K562 (cell line): Measurements from ENCODE around the gene CARD11. TPM values are rescaled to one million over a fixed set of nuclear protein-coding genes. Genes with fewer than 3 reads are reported as not detected.

Experiments used
- ATAC-seq: fragments of 200-7000 bp; cut with Tn5 transposase; 3 replicates; pipeline ENCODE4 v1.9.1; 2020; ENCODE audit warnings: moderate library complexity
- BruUV-seq: library from RNA; stranded (reverse); fragments of 400-500 nt; replicated peaks from 2 replicates; lab custom pipeline; 2021; lab: Mats Ljungman, UMichigan
- CTCF ChIA-PET: fragments of 300-600 bp; formaldehyde crosslinking; extraction: SDS; loops from one replicate; lab custom pipeline; 2021; ENCODE audit warnings: low intra/inter-chr PET ratio; lab: Yijun Ruan, JAX
- POLR2A ChIA-PET: fragments of 300-600, 350-650 bp; sonication (Branson Sonifier 250); formaldehyde crosslinking; extraction: SDS; loops from one replicate; lab custom pipeline; 2021; ENCODE audit warnings: antibody characterized with exemption, inconsistent platforms; lab: Yijun Ruan, JAX
- DNase-seq, 4 experiments: peaks; one replicate each; pipeline versions ENCODE4 v3.0.0 to v3.0.0-alpha.2; 2011 to 2018; ENCODE audit warnings: low spot score in 3 of 4, mixed read lengths in 3 of 4; ENCODE audit errors: extremely low read depth in 1 of 4
- FAIRE-seq: peaks from 2 replicates; lab custom pipeline; 2011; peaks lifted over from hg19 to GRCh38; lab: Jason Lieb, UNC
- H2AFZ ChIP-seq: 2 replicates; pipeline ENCODE4 v1.6.0; 2011; ENCODE audit warnings: low read depth, low read length, control low read depth, inconsistent platforms
- H3K27ac ChIP-seq: fragments of 200-600 bp; 3 replicates; pipeline ENCODE4 v1.8.0; 2011; ENCODE audit warnings: low read depth, mild to moderate bottlenecking, control low read depth, inconsistent platforms, low read length, moderate library complexity, mixed read lengths; ENCODE audit errors: extremely low read depth
- H3K27me3 ChIP-seq, 2 experiments: fragments of 300-600 bp in 1 of 2; 2 replicates in 1 of 2; 3 replicates in 1 of 2; pipeline versions ENCODE4 v1.6.0 to v1.8.0; 2011; ENCODE audit warnings: inconsistent platforms in 2 of 2, low read length in 2 of 2, mild to moderate bottlenecking in 1 of 2, mixed read lengths in 1 of 2, moderate library complexity in 1 of 2; ENCODE audit not compliant: control insufficient read depth in 2 of 2, insufficient read depth in 2 of 2
- H3K36me3 ChIP-seq: fragments of 300-600 bp; 3 replicates; pipeline ENCODE4 v1.8.0; 2011; ENCODE audit warnings: mild to moderate bottlenecking, low read length, inconsistent platforms; ENCODE audit not compliant: control insufficient read depth, insufficient read depth
- H3K4me1 ChIP-seq, 2 experiments: fragments of 200-600 bp in 1 of 2; replicated peaks in 1 of 2; 2 replicates in 1 of 2; 3 replicates in 1 of 2; pipeline versions ENCODE4 v1.5.1 to v1.8.0; 2011; ENCODE audit warnings: inconsistent platforms in 2 of 2, low read length in 2 of 2, mild to moderate bottlenecking in 1 of 2, mixed read lengths in 1 of 2, moderate library complexity in 1 of 2; ENCODE audit not compliant: control insufficient read depth in 2 of 2, insufficient read depth in 2 of 2
- H3K4me2 ChIP-seq: 2 replicates; pipeline ENCODE4 v1.6.1; 2011; ENCODE audit warnings: low read length, control low read depth, inconsistent platforms, mixed read lengths; ENCODE audit not compliant: insufficient read depth
- H3K4me3 ChIP-seq: fragments of 200-600 bp; sonication (generic), shearing (Covaris generic); 2 replicates; pipeline ENCODE4 v1.5.1; 2016; ENCODE audit warnings: control low read depth, inconsistent platforms
- H3K79me2 ChIP-seq: fragments of 200-600 bp; 3 replicates; pipeline ENCODE4 v1.8.0; 2011; ENCODE audit warnings: low read length, inconsistent platforms; ENCODE audit not compliant: control insufficient read depth, insufficient read depth
- H3K9ac ChIP-seq, 2 experiments: 2 replicates each; pipeline versions ENCODE4 v1.6.0 to v1.6.1; 2011; ENCODE audit warnings: low read depth in 2 of 2, low read length in 2 of 2, control low read depth in 1 of 2, inconsistent platforms in 1 of 2, mild to moderate bottlenecking in 1 of 2, mixed read lengths in 1 of 2; ENCODE audit not compliant: insufficient read depth in 1 of 2
- H3K9me1 ChIP-seq: one replicate; pipeline ENCODE4 v1.6.0; 2011; ENCODE audit warnings: inconsistent platforms, mild to moderate bottlenecking, low read length, moderate library complexity; ENCODE audit not compliant: control insufficient read depth, insufficient read depth
- H3K9me3 ChIP-seq: replicated peaks from 2 replicates; pipeline ENCODE4 v1.5.1; 2011; ENCODE audit warnings: low read depth, low read length, inconsistent platforms; ENCODE audit not compliant: control insufficient read depth, insufficient read depth
- H4K20me1 ChIP-seq: replicated peaks from 2 replicates; pipeline ENCODE4 v1.6.1; 2011; ENCODE audit warnings: low read length, inconsistent platforms, mixed read lengths; ENCODE audit not compliant: control insufficient read depth, insufficient read depth
- CBFA2T3 ChIP-seq: fragments of 450-650 bp; IDR thresholded peaks from 2 replicates; pipeline ENCODE4 v1.6.1; 2017
- ESRRA ChIP-seq: fragments of 450-650 bp; IDR thresholded peaks from 2 replicates; pipeline ENCODE4 v1.6.1; 2014; ENCODE audit warnings: low read depth, mild to moderate bottlenecking, moderate library complexity, borderline replicate concordance
- KLF16 ChIP-seq: IDR thresholded peaks from 2 replicates; pipeline ENCODE4 v1.6.1; 2016; ENCODE audit warnings: antibody characterized with exemption
- NCOR1 ChIP-seq: fragments of 450-650 bp; IDR thresholded peaks from 2 replicates; pipeline ENCODE4 v1.6.1; 2016; ENCODE audit warnings: mild to moderate bottlenecking, moderate library complexity
- PTTG1 ChIP-seq: fragments of 450-650 bp; IDR thresholded peaks from 2 replicates; pipeline ENCODE4 v1.6.1; 2016; ENCODE audit warnings: low read depth, mild to moderate bottlenecking, missing genetic modification characterization, missing compliant biosample characterization
- TARDBP ChIP-seq: fragments of 450-650 bp; IDR thresholded peaks from 2 replicates; pipeline ENCODE4 v1.6.1; 2016
- ZNF324 ChIP-seq: fragments of 250-450 bp; sonication (Bioruptor Pico); IDR thresholded peaks from 2 replicates; pipeline ENCODE4 v1.4.0; 2020; ENCODE audit warnings: mild to moderate bottlenecking
- WGBS: fragments of 100-300 bp; shearing (Covaris generic); methylation state at CpG from one replicate; pipeline ENCODE4 v1.1.6; 2016; ENCODE audit warnings: low coverage, mixed read lengths; ENCODE audit not compliant: insufficient coverage; ENCODE audit errors: missing lambda C conversion rate; 5-methylcytosine and 5-hydroxymethylcytosine counted together
- in situ Hi-C: fragments of 300-500 bp; cut with MboI; formaldehyde crosslinking; loops from 4 replicates; pipeline ENCODE4 v1.15.0; 2018; ENCODE audit warnings: inconsistent platforms, mixed read lengths
- intact Hi-C: fragments of 100-400 bp; cut with micrococcal nuclease; formaldehyde crosslinking; loops from 2 replicates; pipeline ENCODE4 v1.14.2; 2022
- polyA plus RNA-seq, 8 experiments: library from polyadenylated mRNA; depleted of rRNA in 4 of 8; stranded (reverse) in 5 of 8; unstranded in 3 of 8; fragments of >200 nt; fragmentation: Nextera tagmentation in 2 of 8; fragmentation: Illumina TruSeq in 1 of 8; extraction: Ambion mirVana in 2 of 8; extraction: Trizol in 1 of 8; gene quantifications; 2 replicates each; pipeline versions ENCODE4 v1.2.1 to v1.2.3, GENCODE V29; 2011 to 2014; ENCODE audit warnings: inconsistent platforms in 1 of 8, missing spikeins in 1 of 8
- total RNA-seq, 7 experiments: library from RNA; depleted of rRNA in 6 of 7; stranded (reverse); fragments of >200 nt in 6 of 7; fragmentation: Illumina TruSeq in 2 of 7; extraction: Trizol in 2 of 7; gene quantifications; 2 replicates each; pipeline versions ENCODE4 v1.2.1 to v1.2.3, GENCODE V29; 2011 to 2021; ENCODE audit warnings: low replicate concordance in 1 of 7
- TF ChIP-seq, protein P1 (sequence below): IDR thresholded peaks from 2 replicates; pipeline ENCODE4 v1.6.1; 2016; ENCODE audit warnings: missing genetic modification characterization, missing compliant biosample characterization

The CARD11 gene
- total and polyA plus RNA-seq, 9 of the 15 experiments (the other 6 are each of a cell fraction or from before 2014, with no cell fraction given): 0.07 to 12.8 (median 5.7) TPM

DNA sequence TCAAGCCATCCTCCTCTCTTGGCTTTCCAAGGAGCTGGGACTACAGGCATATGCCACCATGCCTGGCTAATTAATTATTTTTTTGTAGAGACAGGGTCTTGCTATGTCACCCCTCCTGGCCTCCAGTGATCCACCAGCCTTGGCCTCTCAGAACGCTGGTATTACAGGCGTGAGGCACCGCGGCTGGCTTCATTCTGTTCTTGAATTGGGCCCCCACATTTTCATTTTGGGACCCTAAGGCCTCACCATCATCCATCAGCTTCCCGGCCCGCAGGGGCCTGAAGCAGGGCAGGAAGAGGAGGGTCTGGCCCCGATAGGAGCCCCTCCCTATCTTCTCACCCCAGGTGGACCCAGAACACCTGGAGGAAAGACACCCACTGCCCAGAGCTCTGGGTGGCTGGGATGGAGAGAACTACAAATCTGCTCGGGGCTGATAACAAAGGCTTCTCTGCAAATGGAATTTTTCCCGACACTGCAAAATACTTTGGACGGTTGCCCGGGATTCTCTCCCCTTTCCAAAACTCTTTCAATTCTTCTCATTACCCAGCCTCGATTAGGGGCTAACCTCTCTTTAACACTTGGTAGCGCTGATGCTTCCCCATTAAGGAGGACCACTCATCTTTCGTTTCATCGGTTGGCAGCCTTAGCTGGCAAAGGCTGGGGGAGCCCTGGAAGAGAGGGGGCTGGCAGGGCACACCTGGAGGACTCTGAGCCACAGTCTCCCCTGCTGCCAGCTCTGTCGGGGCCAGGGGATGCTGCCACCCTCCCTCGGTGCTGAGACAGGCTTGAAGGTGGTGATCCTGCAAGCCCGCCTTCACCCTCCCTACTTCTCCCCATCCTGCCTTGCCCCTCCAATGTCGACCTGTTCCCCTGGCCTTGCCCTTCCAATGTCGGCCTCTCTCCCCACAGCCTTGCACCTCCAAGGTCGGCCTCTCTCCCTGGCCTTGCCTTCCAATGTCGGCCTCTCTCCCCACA, 118.5 kb downstream of the CARD11 start (continued):
- TF ChIP-seq, protein P1, sequence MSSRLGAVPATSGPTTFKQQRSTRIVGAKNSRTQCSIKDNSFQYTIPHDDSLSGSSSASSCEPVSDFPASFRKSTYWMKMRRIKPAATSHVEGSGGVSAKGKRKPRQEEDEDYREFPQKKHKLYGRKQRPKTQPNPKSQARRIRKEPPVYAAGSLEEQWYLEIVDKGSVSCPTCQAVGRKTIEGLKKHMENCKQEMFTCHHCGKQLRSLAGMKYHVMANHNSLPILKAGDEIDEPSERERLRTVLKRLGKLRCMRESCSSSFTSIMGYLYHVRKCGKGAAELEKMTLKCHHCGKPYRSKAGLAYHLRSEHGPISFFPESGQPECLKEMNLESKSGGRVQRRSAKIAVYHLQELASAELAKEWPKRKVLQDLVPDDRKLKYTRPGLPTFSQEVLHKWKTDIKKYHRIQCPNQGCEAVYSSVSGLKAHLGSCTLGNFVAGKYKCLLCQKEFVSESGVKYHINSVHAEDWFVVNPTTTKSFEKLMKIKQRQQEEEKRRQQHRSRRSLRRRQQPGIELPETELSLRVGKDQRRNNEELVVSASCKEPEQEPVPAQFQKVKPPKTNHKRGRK (tag): no peak
- TF ChIP-seq NCOR1: peak; percentile 66
- no peak for TF ChIP-seq ESRRA

DNA sequence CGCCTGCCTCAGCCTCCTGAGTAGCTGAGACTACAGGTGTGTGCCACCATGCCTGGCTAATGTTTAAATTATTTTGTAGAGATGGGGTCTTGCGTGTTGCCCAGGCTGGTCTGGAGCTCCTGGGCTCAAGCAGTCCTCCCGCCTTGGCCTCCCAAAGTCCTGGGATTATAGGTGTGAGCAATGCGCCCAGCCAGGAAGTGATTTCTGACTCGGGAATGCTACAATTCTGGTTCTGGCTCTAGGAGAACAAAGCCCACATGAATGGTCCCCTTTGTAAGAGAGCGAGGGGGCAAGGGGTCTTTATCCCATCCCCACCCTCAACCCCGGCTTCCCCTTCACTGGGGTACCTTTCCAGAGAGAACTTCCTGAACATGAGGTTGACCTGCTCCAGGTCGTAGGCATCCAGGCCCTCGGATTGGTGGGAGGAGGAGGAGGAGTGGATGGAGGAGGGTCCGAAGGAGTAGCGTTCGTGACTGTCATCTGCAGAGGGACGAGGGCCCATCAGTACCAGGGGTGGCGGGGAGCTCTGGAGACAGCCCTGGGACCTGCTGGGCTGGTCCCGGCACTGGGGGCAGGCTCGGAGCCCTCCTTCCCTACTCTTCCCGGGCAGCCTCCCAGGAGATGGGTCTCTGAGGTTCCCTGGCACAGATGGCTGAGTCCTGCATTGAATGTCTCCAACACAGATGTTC, 119.6 kb downstream of the CARD11 start:
- DNase-seq: no peak
- POLR2A ChIA-PET: interaction anchor here (0.7 to 1.6 kb wide), 6 partner anchors 10 to 369 kb away, joined by 3 to 4 read pairs (median 3); partner anchors contain the start of gene BRAT1
- no peak overlapping the region for H3K9ac ChIP-seq
- no peak overlapping the region for H2AFZ ChIP-seq
- no peaks in the 10 kb centered on the region for H3K36me3 ChIP-seq
- CTCF ChIA-PET: no interaction called here
- no peak for FAIRE-seq
- intact Hi-C loops: no loop called here
- BruUV-seq: no TSS peak
- H3K27me3 ChIP-seq: no peaks in the 10 kb centered on the region
- no peak overlapping the region for H3K4me3 ChIP-seq
- H3K4me1 ChIP-seq: peaks cover 0 to 12% of the 10 kb centered on the region in 2 experiments; a peak in 2 of 5 replicates
- H3K4me2 ChIP-seq: no peak overlapping the region
- no peak for ATAC-seq
- H4K20me1 ChIP-seq: peaks cover 5% of the 10 kb centered on the region; the same call in 1 of the 2 replicates
- no peaks in the 10 kb centered on the region for H3K9me1 ChIP-seq
- no peak for TF ChIP-seq CBFA2T3
- no peak for TF ChIP-seq PTTG1
- TF ChIP-seq KLF16: no peak
- TF ChIP-seq TARDBP: no peak
- TF ChIP-seq ZNF324 (CRISPR knock-in tag): no peak
- H3K27ac ChIP-seq: no peak overlapping the region
- WGBS: 59% methylated on average over 16 of the region's 17 CpGs
- H3K79me2 ChIP-seq: no peaks in the 10 kb centered on the region
- H3K9me3 ChIP-seq: 0 out of 2 replicates have a peak, but pooled peaks cover 2% of the 10 kb centered on the region
- in situ Hi-C loops: no loop called here
